NCI-H526 (cell line): ENCODE results near the gene AFF4.
A peak's percentile ranks its signal among the peaks of the same experiment; 100 is the strongest.

Source experiments
- DNase-seq, 2 experiments: peaks; one replicate each; lab custom pipeline; 2025; lab: John Stamatoyannopoulos, UW

Gene AFF4

GRCh38 chr5:132889501-132889900 lies 73.9 kb downstream of the AFF4 start:
- DNase-seq, result no peak

DNA sequence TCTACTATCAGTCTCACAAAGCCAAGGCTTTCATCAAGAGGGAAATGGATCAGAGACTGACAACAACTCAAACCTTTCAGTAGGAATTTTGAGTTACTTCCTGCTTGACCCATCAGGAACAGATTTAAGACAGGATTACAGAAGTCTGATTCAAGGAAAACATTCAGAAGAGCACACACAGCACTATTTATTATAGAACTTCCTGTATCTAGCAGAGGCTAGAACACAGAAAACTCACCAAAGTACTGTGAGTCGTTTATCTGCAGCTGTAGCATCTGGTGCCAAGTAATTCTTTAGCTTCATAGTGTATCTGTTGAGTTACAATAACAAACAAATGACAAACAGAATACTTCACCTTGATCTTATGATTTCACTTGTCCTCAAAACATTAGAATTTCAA lies 76.2 kb downstream of the AFF4 start:
- DNase-seq, result no peak

DNA sequence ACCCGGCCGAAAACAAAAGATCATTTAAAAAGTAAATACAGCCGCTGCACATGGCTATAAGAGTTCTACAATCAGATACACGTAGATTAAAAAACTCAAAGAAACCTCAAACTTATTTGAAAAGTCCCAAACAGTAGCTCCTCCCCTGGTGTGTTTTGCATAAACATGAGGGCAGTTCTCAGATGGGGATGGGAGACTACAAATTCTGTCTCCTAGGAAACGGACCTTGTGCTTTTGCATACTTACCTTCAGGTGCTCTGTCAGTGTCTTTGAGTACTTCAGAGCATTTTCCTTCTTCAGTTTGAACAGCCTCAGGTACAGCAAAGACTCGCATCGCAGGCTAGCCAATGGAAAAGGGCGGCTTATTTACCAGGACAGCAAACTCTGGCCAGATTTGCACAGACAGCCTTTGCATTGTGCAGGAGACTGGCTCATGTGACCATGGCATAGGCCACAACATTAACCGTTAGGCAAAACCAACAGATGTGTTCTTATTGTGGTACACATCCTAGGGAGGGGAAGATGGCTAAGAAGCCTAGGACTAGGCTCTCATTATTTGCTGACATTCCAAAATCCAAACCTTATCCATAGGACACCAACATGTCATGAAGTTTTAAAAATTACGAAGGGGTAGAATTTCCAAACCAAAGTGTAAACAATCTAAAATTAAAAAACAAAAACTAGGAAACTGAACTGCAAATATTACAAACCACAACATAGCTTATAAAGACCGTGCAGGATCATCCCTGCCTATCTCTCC lies 77.2 kb downstream of the AFF4 start:
- peak; percentile 77 to 80 for DNase-seq

DNA sequence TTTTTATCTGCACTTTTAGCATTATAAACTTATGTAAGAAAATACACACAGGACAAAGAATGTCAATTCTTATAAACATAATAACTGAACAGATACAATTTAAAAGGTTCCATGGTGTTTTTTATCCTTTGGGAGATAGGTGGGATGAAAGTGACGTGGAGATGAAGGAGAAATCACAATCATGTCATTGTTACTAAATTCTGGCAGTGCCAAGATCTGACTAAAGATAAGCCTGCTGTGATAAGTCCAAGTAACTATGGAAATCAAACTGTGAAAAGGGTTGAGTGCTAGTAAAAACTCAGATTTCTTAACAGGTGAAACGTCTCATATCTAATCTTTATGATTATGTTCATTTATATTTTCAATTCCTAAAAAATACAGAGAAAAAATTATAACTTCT lies 78.9 kb downstream of the AFF4 start:
- DNase-seq, result no peak

- DNase-seq, result peak; percentile 2 to 68
These were observed 80.1 kb downstream of the AFF4 start for GRCh38 chr5:132883261-132883834.

- no peak for DNase-seq
These were observed 85.5 kb downstream of the AFF4 start for GRCh38 chr5:132877938-132878337.

DNA sequence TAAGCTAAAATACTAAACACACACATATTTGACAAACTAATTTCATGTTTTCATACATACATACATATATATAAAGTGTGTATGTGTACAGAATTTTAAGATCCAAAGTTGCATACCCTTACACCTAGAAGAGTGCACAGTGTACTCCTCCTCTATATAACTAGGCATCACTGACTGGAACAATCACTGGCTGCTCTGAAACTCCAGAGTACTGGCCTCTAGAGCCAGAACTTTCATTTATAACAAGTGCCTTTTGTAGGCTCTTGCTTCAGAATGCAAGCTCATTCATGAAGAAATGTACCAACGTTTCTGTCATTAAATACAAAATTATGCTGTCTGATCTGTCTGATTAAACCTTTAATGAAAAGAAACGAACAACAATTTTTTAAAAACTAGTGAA lies 86.0 kb downstream of the AFF4 start:
- no peak for DNase-seq

- DNase-seq, result no peak
These were observed 87.2 kb downstream of the AFF4 start for GRCh38 chr5:132876020-132876759.

GRCh38 chr5:132873930-132874271 lies 89.5 kb downstream of the AFF4 start:
- DNase-seq, result no peak

GRCh38 chr5:132873119-132873929 lies 90.1 kb downstream of the AFF4 start, which contains the start of gene LEAP2:
LEAP2 (plus strand) TSS chr5:132873668; CDS start chr5:132873695, 27 bp downstream.
- no peak for DNase-seq

DNA sequence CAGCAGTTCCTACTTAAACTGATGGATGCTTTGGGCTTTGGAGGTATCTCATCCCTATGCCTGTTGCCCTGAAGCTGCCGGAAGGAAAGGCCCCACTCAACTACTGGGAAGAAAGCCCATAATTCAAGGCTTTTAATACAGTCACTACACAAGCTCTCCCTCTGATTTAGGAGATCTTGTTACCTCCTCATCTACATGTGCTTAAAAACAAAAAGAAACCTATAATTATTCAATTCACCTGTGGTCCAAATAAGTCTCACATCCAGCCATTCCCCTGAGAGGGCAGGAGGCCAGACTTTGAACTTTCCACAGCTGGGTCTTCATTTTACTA lies 90.7 kb downstream of the AFF4 start:
- DNase-seq, result no peak

- no peak for DNase-seq
These were observed 91.8 kb downstream of the AFF4 start for GRCh38 chr5:132871459-132872284.

GRCh38 chr5:132870801-132871200 lies 92.6 kb downstream of the AFF4 start:
- DNase-seq, result no peak

DNA sequence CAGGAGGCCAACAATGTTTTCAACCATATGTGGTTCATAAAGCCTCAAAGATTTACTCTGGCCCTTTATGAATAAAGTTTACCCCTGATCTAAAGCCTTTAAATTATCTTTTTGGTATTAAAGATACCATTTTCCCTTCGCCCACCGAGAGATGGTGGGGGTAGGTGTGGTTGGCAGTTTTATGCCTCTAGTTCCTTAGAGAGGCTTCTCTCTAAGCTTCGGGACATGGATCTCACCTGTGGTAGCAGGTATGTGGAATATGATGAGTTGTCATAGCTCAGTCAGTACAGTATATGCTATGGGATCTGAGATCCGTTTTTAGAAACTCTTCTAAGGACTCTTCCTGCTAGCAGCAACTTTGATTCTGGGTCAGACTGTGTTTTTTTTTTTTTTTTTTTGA lies 94.7 kb downstream of the AFF4 start:
- DNase-seq, result no peak

DNA sequence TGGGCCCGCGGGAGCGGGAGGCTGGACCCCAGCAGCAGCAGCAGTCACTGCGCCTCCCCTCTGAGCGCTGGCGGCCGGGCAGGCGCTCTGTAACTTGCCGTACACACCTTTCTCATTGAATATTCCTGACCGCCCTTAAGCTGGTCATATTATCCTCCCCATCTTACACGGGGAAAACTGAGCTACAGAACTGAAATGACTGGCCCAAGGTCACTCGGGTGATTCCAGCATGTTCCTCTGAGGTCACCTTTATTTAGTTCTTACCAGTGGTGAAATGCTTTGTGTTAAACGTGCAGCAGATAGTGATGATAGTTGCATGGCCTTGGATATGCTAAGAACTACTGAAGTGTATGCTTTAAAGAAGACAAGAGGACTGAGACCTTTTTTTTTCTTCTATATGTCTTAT lies 96.4 kb downstream of the AFF4 start:
- peak in 1 of 2 experiments; percentile 25 for DNase-seq

DNA sequence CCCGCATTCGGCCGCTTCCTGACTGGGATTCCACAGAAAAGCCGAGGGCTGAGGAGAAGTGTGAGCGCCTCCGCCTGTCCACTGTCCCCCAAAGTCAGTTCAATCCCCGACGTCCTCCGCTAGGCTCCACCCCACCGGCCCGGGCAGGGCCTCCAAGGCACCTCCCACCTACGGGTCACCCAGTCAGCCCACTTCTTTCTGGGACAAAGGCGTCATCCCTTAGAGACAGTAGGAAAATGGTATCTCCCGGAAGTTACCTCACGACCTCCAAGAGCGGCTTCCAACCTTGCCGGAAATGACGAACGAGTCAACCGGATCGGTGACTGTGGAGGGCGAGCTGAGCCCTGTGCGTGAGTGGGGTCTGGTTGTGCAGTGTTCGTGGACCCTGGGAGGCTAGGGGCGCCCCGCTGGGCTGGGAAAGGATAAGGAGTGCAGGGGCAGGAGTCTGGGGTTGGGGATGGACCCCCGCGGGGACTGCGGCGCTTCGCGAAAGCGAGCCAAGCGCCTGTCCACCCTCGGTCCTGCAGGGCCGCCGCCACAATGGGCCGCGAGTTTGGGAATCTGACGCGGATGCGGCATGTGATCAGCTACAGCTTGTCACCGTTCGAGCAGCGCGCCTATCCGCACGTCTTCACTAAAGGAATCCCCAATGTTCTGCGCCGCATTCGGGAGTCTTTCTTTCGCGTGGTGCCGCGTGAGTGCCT lies 96.9 kb downstream of the AFF4 start, which contains the start of the genes GDF9 and UQCRQ:
Gene GDF9, minus strand, starts transcription at position 128 of the 704 bp plus-strand sequence. CDS start 1,936 bp downstream, outside the sequence.
Gene UQCRQ, plus strand, starts transcription at position 301 of the 704 bp plus-strand sequence. Its CDS starts 240 bp downstream, at position 541.
- peak; percentile 94 to 97 for DNase-seq

DNA sequence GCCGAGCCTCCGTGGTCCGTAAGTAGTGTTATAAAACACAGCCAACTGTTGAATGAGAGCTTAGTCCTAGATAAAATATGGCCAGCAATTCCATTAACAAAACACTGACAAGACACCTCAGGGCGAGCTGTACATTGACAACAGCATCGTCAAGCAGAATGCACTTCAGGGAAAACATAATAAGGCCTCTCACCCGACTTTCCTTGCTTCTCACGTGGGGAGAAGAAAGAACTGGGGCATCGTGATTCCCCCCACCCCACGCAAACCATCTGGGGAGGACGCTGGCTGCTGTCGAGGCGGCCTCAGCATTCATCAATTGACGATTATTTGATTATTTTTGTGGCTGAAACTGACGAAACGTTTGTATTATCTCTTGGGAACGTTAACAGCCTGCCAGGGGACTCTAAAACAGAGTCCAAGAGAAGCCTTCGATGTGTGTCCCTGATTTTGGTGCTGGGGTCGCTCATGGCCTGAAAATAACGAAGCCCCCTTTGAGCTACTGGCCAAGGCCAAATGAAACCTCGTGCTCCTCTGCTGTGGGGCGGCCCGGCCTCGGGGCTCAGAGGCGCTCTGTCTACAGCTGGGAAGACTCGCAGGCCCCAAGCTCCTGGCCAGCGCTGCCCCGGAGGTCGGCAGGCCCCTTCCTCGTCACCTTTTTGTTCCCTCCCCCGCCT lies 97.6 kb downstream of the AFF4 start:
- no peak for DNase-seq

DNA sequence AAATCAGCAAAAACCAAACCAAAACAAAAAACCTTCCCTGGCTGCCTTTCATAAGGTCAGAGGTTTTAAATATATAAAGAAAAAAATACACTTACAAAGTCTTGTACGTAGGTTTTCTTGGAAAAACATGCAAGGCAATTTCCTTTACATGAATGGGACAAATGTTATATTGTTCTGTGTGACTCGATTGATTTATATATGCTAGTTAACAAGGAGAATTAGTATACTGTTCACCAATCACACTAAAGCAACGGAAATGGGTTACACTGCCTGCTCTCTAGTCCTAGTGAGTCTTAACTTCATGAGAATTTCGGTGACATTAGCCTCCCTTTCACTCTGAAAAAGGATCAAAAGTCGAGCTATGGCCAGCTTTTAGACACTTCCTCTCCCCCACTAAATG lies 102.7 kb downstream of the AFF4 start:
- DNase-seq, result no peak

DNA sequence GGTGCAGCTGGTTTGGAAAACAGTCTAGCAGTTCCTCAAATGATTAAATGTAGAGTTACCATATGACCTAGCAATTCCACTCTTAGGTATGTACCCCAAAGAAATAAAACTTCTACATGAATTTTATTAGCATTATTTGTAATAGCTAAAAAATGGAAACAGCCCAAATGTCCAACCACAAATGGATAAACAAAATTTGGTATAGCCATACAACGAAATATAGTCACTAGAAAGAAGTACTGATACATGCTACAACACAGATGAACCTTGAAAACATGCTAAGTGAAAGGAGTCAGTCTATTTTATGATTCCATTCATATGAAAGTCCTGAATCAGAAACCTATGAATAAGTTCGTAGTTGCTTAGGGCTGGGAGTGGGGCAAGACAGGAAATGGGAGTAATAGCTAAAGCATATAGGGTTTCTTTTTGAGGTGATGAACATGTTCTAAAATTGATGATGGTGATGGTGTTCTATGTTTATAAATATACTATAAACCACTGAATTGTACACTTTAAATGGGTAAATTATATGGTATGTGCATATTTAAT lies 103.5 kb downstream of the AFF4 start:
- no peak for DNase-seq

DNA sequence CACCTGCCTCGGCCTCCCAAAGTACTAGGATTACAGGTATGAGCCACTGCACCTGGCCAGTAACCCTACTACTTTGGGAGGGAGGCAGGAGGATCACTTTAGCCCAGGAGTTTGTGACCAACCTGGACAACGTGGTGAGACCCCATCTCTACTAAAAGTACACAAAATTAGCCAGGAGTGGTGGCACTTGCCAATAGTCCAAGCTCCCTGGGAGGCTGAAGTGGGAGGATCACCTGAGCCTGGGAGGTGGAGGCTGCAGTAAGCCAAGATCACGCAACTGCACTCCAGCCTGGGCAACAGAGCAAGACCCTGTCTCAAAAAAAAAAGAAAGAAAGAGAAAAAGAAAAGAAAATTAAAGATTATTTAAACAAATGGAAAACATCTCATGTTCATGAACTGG lies 107.4 kb downstream of the AFF4 start:
- no peak for DNase-seq
